ENCODE measurements around the gene IGFBP4. TPM values are rescaled to one million over a fixed set of nuclear protein-coding genes. Genes with fewer than 3 reads are reported as not detected.
A peak's percentile ranks its signal among the peaks of the same experiment; 100 is the strongest.

IGFBP4 gene
- total RNA-seq, 4 donors from 2014 or later: 209 to 428 (median 281) TPM

DNA sequence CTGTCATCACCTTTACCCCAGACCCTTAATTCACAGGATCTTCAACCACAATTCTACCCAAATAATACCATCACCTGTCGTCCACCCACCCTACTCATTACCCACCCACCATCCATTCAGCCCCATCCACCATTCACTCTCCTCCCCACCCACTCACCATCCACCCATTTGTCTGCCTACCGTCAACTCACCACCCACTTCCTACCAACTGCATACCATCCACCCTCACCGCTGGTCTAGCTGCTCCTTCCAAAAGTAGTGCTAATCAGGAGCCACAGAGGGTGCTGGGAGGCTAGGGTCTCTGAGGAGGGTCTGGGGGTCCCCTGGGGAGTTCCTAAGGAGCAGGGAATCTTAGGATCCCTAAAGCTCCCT lies 12.0 kb upstream of the IGFBP4 start:
- no peak for ATAC-seq
- Histone ChIP-seq H3K9me3 (no peaks in the 10 kb centered on the region), H3K36me3 (no peaks in the 10 kb centered on the region), H3K27me3 (no peaks in the 10 kb centered on the region), H3K27ac (no peak overlapping the region), H3K4me1 (peaks cover 0 to 28% (median 14%) of the 10 kb centered on the region in 3 donors), H3K4me3 (no peak overlapping the region)
- WGBS, 2 donors (ENCODE audit: low coverage in 1 of 2): 97 to 100% methylated on average over 3 of the region's 3 CpGs
- TF ChIP-seq EP300 (IDR thresholded peaks at IDR 0.05) (no peak), POLR2AphosphoS5 (IDR thresholded peaks at IDR 0.05) (no peak), POLR2A (IDR thresholded peaks at IDR 0.05) (no peak)
- TF ChIP-seq, protein P1, sequence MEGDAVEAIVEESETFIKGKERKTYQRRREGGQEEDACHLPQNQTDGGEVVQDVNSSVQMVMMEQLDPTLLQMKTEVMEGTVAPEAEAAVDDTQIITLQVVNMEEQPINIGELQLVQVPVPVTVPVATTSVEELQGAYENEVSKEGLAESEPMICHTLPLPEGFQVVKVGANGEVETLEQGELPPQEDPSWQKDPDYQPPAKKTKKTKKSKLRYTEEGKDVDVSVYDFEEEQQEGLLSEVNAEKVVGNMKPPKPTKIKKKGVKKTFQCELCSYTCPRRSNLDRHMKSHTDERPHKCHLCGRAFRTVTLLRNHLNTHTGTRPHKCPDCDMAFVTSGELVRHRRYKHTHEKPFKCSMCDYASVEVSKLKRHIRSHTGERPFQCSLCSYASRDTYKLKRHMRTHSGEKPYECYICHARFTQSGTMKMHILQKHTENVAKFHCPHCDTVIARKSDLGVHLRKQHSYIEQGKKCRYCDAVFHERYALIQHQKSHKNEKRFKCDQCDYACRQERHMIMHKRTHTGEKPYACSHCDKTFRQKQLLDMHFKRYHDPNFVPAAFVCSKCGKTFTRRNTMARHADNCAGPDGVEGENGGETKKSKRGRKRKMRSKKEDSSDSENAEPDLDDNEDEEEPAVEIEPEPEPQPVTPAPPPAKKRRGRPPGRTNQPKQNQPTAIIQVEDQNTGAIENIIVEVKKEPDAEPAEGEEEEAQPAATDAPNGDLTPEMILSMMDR (IDR thresholded peaks at IDR 0.05): no peak

DNA sequence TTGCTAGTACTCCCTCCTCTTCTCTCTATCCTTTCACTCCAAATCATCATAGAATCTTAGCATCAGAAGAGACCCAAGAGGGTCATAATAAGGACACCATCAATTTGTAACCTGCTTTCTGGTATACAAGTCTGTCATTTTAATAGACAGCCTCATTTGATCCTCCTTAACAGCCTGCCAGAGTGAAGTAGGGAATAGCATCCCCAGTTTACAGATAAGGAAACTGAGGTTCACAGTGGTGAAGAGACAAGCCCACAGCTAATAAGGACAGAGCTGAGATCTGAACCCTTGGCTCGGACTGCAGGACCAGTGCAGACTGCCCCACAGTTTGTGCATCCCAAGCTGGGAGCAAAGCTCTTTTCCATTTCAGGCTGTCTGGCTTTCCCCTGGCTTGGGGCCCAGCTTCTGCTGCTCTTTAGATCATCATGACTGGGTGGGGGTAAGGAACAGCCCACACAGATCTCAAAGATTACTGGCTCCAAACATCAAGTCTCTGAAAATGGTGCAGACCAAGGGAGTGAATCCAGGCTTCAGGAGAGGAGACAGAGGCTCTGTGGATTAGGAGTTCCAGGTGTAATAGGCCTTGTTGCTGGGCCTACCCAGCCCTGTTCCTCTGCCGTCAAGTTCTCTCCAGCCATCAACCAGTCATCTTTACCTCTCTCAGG lies 10.3 kb upstream of the IGFBP4 start:
- peak; percentile 42 for ATAC-seq
- H3K36me3 ChIP-seq: no peaks in the 10 kb centered on the region
- H3K4me1 ChIP-seq: peaks cover 0 to 45% (median 14%) of the 10 kb centered on the region in 3 donors
- TF ChIP-seq POLR2AphosphoS5 (IDR thresholded peaks at IDR 0.05) (peak; percentile 55), POLR2A (IDR thresholded peaks at IDR 0.05) (no peak), EP300 (IDR thresholded peaks at IDR 0.05) (no peak)
- TF ChIP-seq, protein P1 (IDR thresholded peaks at IDR 0.05): no peak
- peak overlapping the region; percentile 30 to 84 (median 78) for H3K27ac ChIP-seq
- no peaks in the 10 kb centered on the region for H3K27me3 ChIP-seq
- no peaks in the 10 kb centered on the region for H3K9me3 ChIP-seq
- WGBS, 2 donors (ENCODE audit: low coverage in 1 of 2): 13 to 20% methylated on average over 1 to 2 of the region's 2 CpGs
- H3K4me3 ChIP-seq: no peak overlapping the region

- 48 to 63% methylated on average over 2 to 4 of the region's 6 CpGs for WGBS, 2 donors (ENCODE audit: low coverage in 1 of 2)
- H3K4me1 ChIP-seq: peaks cover 0 to 45% (median 14%) of the 10 kb centered on the region in 3 donors
- no peak overlapping the region for H3K4me3 ChIP-seq
- TF ChIP-seq POLR2A (IDR thresholded peaks at IDR 0.05): no peak
- no peak for TF ChIP-seq EP300 (IDR thresholded peaks at IDR 0.05)
- TF ChIP-seq, protein P1 (IDR thresholded peaks at IDR 0.05): peak in 3 of 4 experiments; percentile 37 to 54 (median 45)
- no peaks in the 10 kb centered on the region for H3K36me3 ChIP-seq
- H3K9me3 ChIP-seq: no peaks in the 10 kb centered on the region
- ATAC-seq: peak; percentile 56
- H3K27me3 ChIP-seq: no peaks in the 10 kb centered on the region
- peak overlapping the region; percentile 30 to 84 (median 78) for H3K27ac ChIP-seq
Measured at GRCh38 chr17:40433551-40434415, 9.5 kb upstream of the IGFBP4 start.

GRCh38 chr17:40436636-40437035 lies 6.6 kb upstream of the IGFBP4 start:
- WGBS, 2 donors (ENCODE audit: low coverage in 1 of 2): 54% methylated on average over 5 of the region's 5 CpGs; no CpG with 5 or more reads in 1 of the 2 donors

More at GRCh38 chr17:40436636-40437035, 6.6 kb upstream of the IGFBP4 start:
- H3K4me3 ChIP-seq: no peak overlapping the region
- peak overlapping the region in 1 of 4 donors; percentile 25 for H3K27ac ChIP-seq
- H3K4me1 ChIP-seq: peaks cover 0 to 56% (median 18%) of the 10 kb centered on the region in 3 donors
- no peaks in the 10 kb centered on the region for H3K36me3 ChIP-seq
- TF ChIP-seq POLR2A (IDR thresholded peaks at IDR 0.05) (no peak), POLR2AphosphoS5 (IDR thresholded peaks at IDR 0.05) (no peak), EP300 (IDR thresholded peaks at IDR 0.05) (no peak)
- TF ChIP-seq, protein P1 (IDR thresholded peaks at IDR 0.05): no peak
- ATAC-seq: no peak
- no peaks in the 10 kb centered on the region for H3K9me3 ChIP-seq
- H3K27me3 ChIP-seq: no peaks in the 10 kb centered on the region
